SK-N-SH (cell line): ENCODE results near the gene ZNF775. TPM values are rescaled to one million over a fixed set of nuclear protein-coding genes. Genes with fewer than 3 reads are reported as not detected.
A peak's percentile ranks its signal among the peaks of the same experiment; 100 is the strongest.

ENCODE experiments used
- CTCF ChIA-PET: fragments of 300-600, 350-600 bp; formaldehyde crosslinking; extraction: SDS; loops from one replicate; lab custom pipeline; 2021; lab: Yijun Ruan, JAX
- POLR2A ChIA-PET: fragments of 350-600 bp; sonication (Branson Sonifier 250); formaldehyde crosslinking; extraction: SDS; loops from one replicate; lab custom pipeline; 2020; ENCODE audit warnings: antibody characterized with exemption, inconsistent platforms; lab: Yijun Ruan, JAX
- DNase-seq: peaks from one replicate; pipeline ENCODE4 v3.0.0; 2012
- H2AFZ ChIP-seq: fragments of 200-600 bp; sonication (generic); 2 replicates; pipeline ENCODE4 v1.8.1; 2016; ENCODE audit warnings: antibody characterized with exemption, mild to moderate bottlenecking, low read depth
- H3F3A ChIP-seq: fragments of 200-600 bp; sonication (generic); replicated peaks from 2 replicates; pipeline ENCODE3; 2016; ENCODE audit warnings: antibody characterized with exemption, mild to moderate bottlenecking; ENCODE audit not compliant: insufficient read depth
- H3K27ac ChIP-seq, 2 experiments: fragments of 200-500 bp in 1 of 2; fragments of 200-600 bp in 1 of 2; sonication (Bioruptor generic) in 1 of 2; sonication (generic), shearing (Covaris generic) in 1 of 2; 2 replicates each; pipeline versions ENCODE4 v1.5.1 to v1.6.1; 2014 to 2016; ENCODE audit warnings: low read depth in 2 of 2, inconsistent platforms in 1 of 2, low read length in 1 of 2, mild to moderate bottlenecking in 1 of 2, mixed read lengths in 1 of 2
- H3K27me3 ChIP-seq: fragments of 200-600 bp; sonication (generic), shearing (Covaris generic); 2 replicates; pipeline ENCODE4 v1.6.1; 2016; ENCODE audit warnings: mixed run types; ENCODE audit not compliant: insufficient read depth
- H3K36me3 ChIP-seq, 2 experiments: fragments of 200-500 bp in 1 of 2; fragments of 200-600 bp in 1 of 2; sonication (Bioruptor generic) in 1 of 2; sonication (generic) in 1 of 2; replicated peaks in 1 of 2; 2 replicates each; pipeline versions ENCODE3 to v1.5.1; 2014 to 2016; ENCODE audit warnings: low read length in 1 of 2, mild to moderate bottlenecking in 1 of 2; ENCODE audit not compliant: insufficient read depth in 2 of 2, control insufficient read depth in 1 of 2
- H3K4me1 ChIP-seq, 2 experiments: fragments of 200-500 bp in 1 of 2; fragments of 200-600 bp in 1 of 2; sonication (Bioruptor generic) in 1 of 2; sonication (generic), shearing (Covaris generic) in 1 of 2; 2 replicates each; pipeline versions ENCODE4 v1.5.1 to v1.6.1; 2014 to 2016; ENCODE audit warnings: low read depth in 1 of 2, low read length in 1 of 2, mixed run types in 1 of 2; ENCODE audit not compliant: insufficient read depth in 2 of 2, control insufficient read depth in 1 of 2
- H3K4me2 ChIP-seq: fragments of 200-600 bp; sonication (generic), shearing (Covaris generic); 2 replicates; pipeline ENCODE4 v1.6.1; 2017; ENCODE audit warnings: mixed run types
- H3K4me3 ChIP-seq, 2 experiments: fragments of 200-500 bp in 1 of 2; fragments of 200-600 bp in 1 of 2; sonication (Bioruptor generic) in 1 of 2; sonication (generic), shearing (Covaris generic) in 1 of 2; 2 replicates each; pipeline versions ENCODE4 v1.5.1 to v1.8.1; 2014 to 2016; ENCODE audit warnings: low read depth in 2 of 2, inconsistent platforms in 1 of 2, low read length in 1 of 2, mild to moderate bottlenecking in 1 of 2, mixed read lengths in 1 of 2, moderate library complexity in 1 of 2
- H3K79me2 ChIP-seq: fragments of 200-600 bp; sonication (generic); 2 replicates; pipeline ENCODE4 v1.8.1; 2017; ENCODE audit warnings: mild to moderate bottlenecking; ENCODE audit not compliant: insufficient read depth
- H3K9ac ChIP-seq: fragments of 200-600 bp; sonication (generic); 2 replicates; pipeline ENCODE4 v1.6.1; 2017; ENCODE audit warnings: mixed run types
- H3K9me2 ChIP-seq: fragments of 200-600 bp; sonication (generic); 2 replicates; pipeline ENCODE4 v1.6.1; 2017; ENCODE audit warnings: mixed run types
- H3K9me3 ChIP-seq: fragments of 200-600 bp; sonication (generic); 2 replicates; pipeline ENCODE4 v1.6.1; 2017; ENCODE audit warnings: mixed run types, mild to moderate bottlenecking, moderate library complexity
- H4K20me1 ChIP-seq: fragments of 200-600 bp; sonication (generic); 2 replicates; pipeline ENCODE4 v1.6.1; 2017; ENCODE audit warnings: mild to moderate bottlenecking, mixed run types; ENCODE audit not compliant: insufficient read depth
- ELF1 ChIP-seq: IDR thresholded peaks from 2 replicates; pipeline ENCODE4 v1.4.0; 2012
- EP300 ChIP-seq, 2 experiments: IDR thresholded peaks; 2 replicates each; pipeline versions ENCODE4 v1.4.0 to v1.6.1; 2012; ENCODE audit warnings: borderline replicate concordance in 1 of 2, low read depth in 1 of 2, low read length in 1 of 2
- FOXJ3 ChIP-seq: sonication (generic); formaldehyde crosslinking; IDR thresholded peaks from 2 replicates; pipeline ENCODE4 v1.5.1; 2020; ENCODE audit warnings: mild to moderate bottlenecking, missing genetic modification reagents
- GATA2 ChIP-seq: sonication (generic); formaldehyde crosslinking; IDR thresholded peaks from 2 replicates; pipeline ENCODE4 v1.5.0; 2020; ENCODE audit warnings: mild to moderate bottlenecking, missing genetic modification reagents
- IRF3 ChIP-seq: fragments of 150-350 bp; IDR thresholded peaks from 2 replicates; pipeline ENCODE4 v1.6.1; 2016; ENCODE audit warnings: mild to moderate bottlenecking, low read depth, low read length
- MAX ChIP-seq: IDR thresholded peaks from 2 replicates; pipeline ENCODE4 v1.4.0; 2012; ENCODE audit warnings: low read depth
- MEF2A ChIP-seq: IDR thresholded peaks from 2 replicates; pipeline ENCODE4 v1.4.0; 2012; ENCODE audit warnings: low read depth, borderline replicate concordance
- MXI1 ChIP-seq: IDR thresholded peaks from 2 replicates; pipeline ENCODE4 v1.6.1; 2012; ENCODE audit warnings: mild to moderate bottlenecking, low read depth, low read length, improper control_type of control experiment
- NFIC ChIP-seq: IDR thresholded peaks from 2 replicates; pipeline ENCODE4 v1.4.0; 2012; ENCODE audit warnings: borderline replicate concordance
- NRF1 ChIP-seq: IDR thresholded peaks from 2 replicates; pipeline ENCODE4 v1.6.1; 2012; ENCODE audit warnings: low read depth, mild to moderate bottlenecking, low read length
- PBX3 ChIP-seq: IDR thresholded peaks from 2 replicates; pipeline ENCODE4; 2012
- RAD21 ChIP-seq: IDR thresholded peaks from 2 replicates; pipeline ENCODE4 v1.6.1; 2012; ENCODE audit warnings: mild to moderate bottlenecking, low read length
- RCOR1 ChIP-seq: fragments of 150-350 bp; IDR thresholded peaks from 2 replicates; pipeline ENCODE4 v1.6.1; 2017; ENCODE audit warnings: antibody characterized with exemption, low read length
- RXRA ChIP-seq: IDR thresholded peaks from 2 replicates; pipeline ENCODE4 v1.4.0; 2012; ENCODE audit warnings: low read depth, mild to moderate bottlenecking, borderline replicate concordance
- SIN3A ChIP-seq: IDR thresholded peaks from 2 replicates; pipeline ENCODE4 v1.6.1; 2012; ENCODE audit warnings: low read depth, mild to moderate bottlenecking, low read length, moderate library complexity, borderline replicate concordance
- SMC3 ChIP-seq: IDR thresholded peaks from 2 replicates; pipeline ENCODE4 v1.6.1; 2012; ENCODE audit warnings: low read depth, low read length, improper control_type of control experiment
- TCF12 ChIP-seq: IDR thresholded peaks from 2 replicates; pipeline ENCODE4 v1.4.0; 2012
- USF2 ChIP-seq: fragments of 150-350 bp; IDR thresholded peaks from 2 replicates; pipeline ENCODE4 v1.6.1; 2017; ENCODE audit warnings: antibody characterized with exemption, low read length, low read depth, borderline replicate concordance
- YY1 ChIP-seq: IDR thresholded peaks from 2 replicates; pipeline ENCODE4 v1.4.0; 2012; ENCODE audit warnings: low read depth, mild to moderate bottlenecking
- ZBTB33 ChIP-seq: IDR thresholded peaks from 2 replicates; pipeline ENCODE4 v1.4.0; 2012; ENCODE audit warnings: low read depth, borderline replicate concordance
- WGBS: methylation state at CpG from one replicate; pipeline ENCODE4 v1.1.6; 2017; ENCODE audit warnings: low lambda C conversion rate; 5-methylcytosine and 5-hydroxymethylcytosine counted together
- polyA plus RNA-seq, 3 experiments: library from polyadenylated mRNA; depleted of rRNA; stranded (reverse); fragments of >200 nt; gene quantifications; 2 replicates each; pipeline ENCODE4 v1.2.3, GENCODE V29; 2012

Gene ZNF775
- polyA plus RNA-seq, 1 of the 3 experiments (the other 2 are of a cell fraction): 5.0 TPM

GRCh38 chr7:150412016-150412415 lies 32.9 kb downstream of the ZNF775 start:
- peak; percentile 21 for DNase-seq
- Histone ChIP-seq H3F3A (no peaks in the 10 kb centered on the region), H4K20me1 (no peaks in the 10 kb centered on the region), H3K79me2 (no peaks in the 10 kb centered on the region), H3K27me3 (no peaks in the 10 kb centered on the region), H3K36me3 (peaks cover 0 to 6% of the 10 kb centered on the region in 2 experiments), H3K9me2 (no peaks in the 10 kb centered on the region), H3K27ac (no peak overlapping the region), H2AFZ (no peak overlapping the region), H3K9me3 (no peaks in the 10 kb centered on the region), H3K9ac (no peak overlapping the region), H3K4me3 (no peak overlapping the region), H3K4me2 (no peak overlapping the region), H3K4me1 (no peaks in the 10 kb centered on the region)
- ChIA-PET POLR2A (no interaction called here), CTCF (interaction anchor here (1.0 to 2.8 kb wide), 5 partner anchors 8 to 56 kb away, joined by 3 to 8 read pairs (median 4); no protein-coding TSS in a partner anchor)
- TF ChIP-seq IRF3: no peak
- TF ChIP-seq RXRA: no peak
- no peak for TF ChIP-seq GATA2
- TF ChIP-seq USF2: no peak
- TF ChIP-seq FOXJ3 (CRISPR knock-in tag): no peak
- TF ChIP-seq EP300 (IDR thresholded peaks at IDR 0.05; ENCODE audit: borderline replicate concordance in 1 of 2, low read depth in 1 of 2, low read length in 1 of 2): no peak
- no peak for TF ChIP-seq NRF1
- TF ChIP-seq RCOR1: no peak
- no peak for TF ChIP-seq ELF1
- TF ChIP-seq NFIC: no peak
- no peak for TF ChIP-seq RAD21
- no peak for TF ChIP-seq MEF2A
- no peak for TF ChIP-seq ZBTB33
- no peak for TF ChIP-seq YY1
- TF ChIP-seq PBX3: no peak
- TF ChIP-seq MXI1: no peak
- no peak for TF ChIP-seq MAX
- TF ChIP-seq TCF12: no peak
- TF ChIP-seq SMC3: no peak
- TF ChIP-seq SIN3A: no peak
- 94% methylated on average over 11 of the region's 11 CpGs for WGBS
